ENCODE results near the gene STK11.
"Not testable (repeated sequence)": the region's sequence is repeated elsewhere in the genome, so short reads cannot be mapped to it uniquely, and the experiment has no call there.

Gene STK11

DNA sequence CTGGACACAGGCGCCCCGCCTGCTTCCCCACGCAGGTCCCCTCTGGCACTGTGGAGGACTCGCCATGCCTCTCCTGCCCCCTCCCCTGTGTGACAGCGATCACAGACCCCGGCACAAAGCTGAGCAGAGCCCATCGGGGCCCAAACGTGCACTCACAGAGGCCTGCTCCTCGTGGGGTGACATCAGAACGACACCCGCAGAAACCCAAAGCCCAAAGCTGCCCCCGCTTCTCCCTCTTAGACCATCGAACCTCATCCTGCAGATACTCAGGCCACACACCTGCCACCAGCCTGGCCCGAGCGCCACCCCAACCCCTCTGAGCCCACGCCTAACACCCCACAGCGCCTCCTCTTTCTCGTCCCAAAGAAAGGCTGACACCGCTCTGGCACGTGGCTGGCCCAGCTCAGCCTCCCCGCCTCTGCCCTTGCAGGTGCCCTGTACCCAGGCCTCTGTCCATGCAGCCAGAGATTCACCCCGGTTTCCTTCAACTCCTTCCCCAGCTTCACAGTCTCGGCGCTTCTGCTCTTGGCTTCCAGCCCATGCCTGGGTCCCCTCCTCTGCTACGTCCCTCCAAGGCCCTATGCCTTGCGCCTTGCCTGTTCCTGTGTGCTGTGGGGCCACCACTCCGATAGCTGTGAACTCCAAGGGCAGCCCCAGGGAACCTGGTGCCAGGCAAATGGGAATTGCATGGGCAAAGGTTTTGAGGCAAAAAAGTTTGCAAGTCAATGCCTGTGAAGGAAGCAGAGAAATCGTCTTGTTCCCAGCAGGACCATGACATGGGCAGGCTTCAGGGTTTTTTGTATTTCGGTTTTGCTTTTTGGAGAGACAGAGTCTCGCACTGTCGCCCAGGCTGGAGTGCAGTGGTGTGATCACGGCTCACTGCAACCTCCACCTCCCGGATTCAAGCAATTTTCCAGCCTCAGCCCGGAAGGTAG is 33.1 kb downstream of the STK11 start:
- no peak for DNase-seq (ENCODE audit: low read depth)

GRCh38 chr19:1239420-1239795 is 33.8 kb downstream of the STK11 start:
- no peak for DNase-seq (ENCODE audit: low read depth)

GRCh38 chr19:1239796-1240737 is 34.5 kb downstream of the STK11 start:
- DNase-seq (ENCODE audit: low read depth) = peak; percentile 78

DNA sequence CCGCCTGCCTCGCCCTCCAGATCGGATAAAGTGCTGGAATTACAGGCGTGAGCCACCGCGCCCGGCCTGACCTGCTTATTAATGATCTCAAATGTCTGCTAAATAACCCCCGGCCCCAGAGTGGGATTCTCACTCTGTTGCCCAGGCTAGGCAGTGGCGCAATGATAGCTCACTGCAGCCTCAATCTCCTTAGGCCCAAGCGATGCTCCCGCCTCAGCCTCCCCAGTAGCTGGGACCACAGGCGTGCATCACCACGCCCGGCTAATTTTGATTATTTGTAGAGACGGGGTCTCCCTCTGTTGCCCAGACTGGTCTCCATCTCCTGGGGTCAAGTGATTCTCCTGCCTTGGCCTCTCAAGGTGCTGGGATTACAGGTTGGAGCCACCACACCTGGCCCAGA is 35.3 kb downstream of the STK11 start:
- DNase-seq (ENCODE audit: low read depth) = no peak

- DNase-seq (ENCODE audit: low read depth) = peak; percentile 84
Measured at GRCh38 chr19:1241417-1242095, 36.0 kb downstream of the STK11 start, which contains the start of gene ATP5F1D. ATP5F1D (plus strand) TSS chr19:1241751; CDS start chr19:1241851, 100 bp downstream.

GRCh38 chr19:1243768-1244692 is 38.5 kb downstream of the STK11 start:
- peak; percentile 72 for DNase-seq (ENCODE audit: low read depth)

DNA sequence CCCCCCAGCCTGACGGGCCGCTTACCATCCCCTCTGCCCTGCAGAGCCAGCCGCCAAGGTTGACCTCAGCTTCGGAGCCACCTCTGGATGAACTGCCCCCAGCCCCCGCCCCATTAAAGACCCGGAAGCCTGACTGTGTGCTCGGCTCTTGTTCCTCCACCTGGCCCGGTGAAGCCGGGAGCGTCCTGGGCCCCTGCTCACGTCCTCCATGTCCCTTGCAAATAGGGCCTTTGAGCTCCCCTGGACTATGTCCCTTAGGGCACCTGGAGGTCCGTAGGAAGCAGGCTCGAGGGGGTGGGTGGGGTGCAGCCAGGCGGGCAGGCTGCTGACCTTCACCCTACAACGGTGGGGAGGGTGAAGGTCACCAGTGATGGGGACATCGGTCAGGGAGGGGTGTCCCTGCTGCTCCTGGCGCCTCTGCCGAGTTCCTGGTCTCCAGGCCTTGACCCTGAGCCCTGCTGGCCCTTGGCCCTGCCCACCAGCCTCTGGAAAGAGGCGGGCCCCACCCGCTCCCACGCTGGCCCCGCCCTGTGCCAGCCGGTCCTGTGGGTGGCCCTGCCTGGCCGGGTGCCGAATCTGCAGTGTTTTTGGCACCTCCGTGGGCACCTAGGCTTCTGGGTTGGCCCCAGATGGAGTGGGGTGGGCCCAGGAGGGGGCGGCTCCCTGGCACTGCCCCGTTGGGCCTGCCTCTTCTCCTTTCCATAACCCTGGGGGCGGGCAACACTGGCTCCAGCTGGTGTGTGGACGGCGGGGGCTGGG is 39.3 kb downstream of the STK11 start:
- DNase-seq (ENCODE audit: low read depth) = no peak

DNA sequence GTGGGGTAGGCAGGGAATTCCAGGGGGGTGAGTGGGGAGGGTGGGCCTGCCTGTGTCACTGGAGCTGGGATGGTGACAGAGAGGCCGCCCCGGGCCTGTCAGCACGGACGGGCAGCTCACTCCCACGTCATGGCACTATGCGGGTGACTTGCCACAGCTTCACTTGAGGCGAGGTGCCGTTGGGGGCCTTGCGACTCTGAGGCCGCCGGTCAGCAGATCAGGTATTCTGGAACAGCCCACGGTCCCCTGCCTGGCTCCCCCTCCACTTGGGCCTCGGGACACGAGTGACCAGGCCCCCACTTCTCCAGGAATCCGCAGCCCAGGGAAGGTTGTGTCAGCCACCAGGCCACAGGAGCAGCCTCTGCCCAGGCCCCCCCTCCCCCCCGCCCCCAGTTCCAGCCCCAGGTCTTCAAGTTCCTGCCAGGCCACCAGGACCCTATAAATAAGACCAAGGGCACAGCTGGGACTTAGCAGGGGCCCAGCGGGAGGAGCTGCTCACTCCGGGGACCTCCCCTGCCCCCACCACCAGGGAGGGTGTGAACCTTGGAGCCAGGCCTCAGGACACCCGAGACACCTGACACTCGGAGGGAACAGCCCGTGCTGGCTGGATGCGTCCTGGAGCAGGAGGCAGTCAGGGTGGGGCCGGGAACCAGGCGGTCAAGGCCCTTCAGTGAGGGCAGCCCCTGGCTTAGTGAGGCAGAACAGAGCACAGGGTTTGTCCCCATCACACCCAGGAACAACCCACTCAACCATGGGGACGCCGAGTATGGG is 40.1 kb downstream of the STK11 start:
- no peak for DNase-seq (ENCODE audit: low read depth)

- not testable (repeated sequence) for DNase-seq (ENCODE audit: low read depth)
Measured at GRCh38 chr19:1246265-1247087, 40.9 kb downstream of the STK11 start.

GRCh38 chr19:1247748-1248138 is 42.2 kb downstream of the STK11 start:
- no peak for DNase-seq (ENCODE audit: low read depth)

DNA sequence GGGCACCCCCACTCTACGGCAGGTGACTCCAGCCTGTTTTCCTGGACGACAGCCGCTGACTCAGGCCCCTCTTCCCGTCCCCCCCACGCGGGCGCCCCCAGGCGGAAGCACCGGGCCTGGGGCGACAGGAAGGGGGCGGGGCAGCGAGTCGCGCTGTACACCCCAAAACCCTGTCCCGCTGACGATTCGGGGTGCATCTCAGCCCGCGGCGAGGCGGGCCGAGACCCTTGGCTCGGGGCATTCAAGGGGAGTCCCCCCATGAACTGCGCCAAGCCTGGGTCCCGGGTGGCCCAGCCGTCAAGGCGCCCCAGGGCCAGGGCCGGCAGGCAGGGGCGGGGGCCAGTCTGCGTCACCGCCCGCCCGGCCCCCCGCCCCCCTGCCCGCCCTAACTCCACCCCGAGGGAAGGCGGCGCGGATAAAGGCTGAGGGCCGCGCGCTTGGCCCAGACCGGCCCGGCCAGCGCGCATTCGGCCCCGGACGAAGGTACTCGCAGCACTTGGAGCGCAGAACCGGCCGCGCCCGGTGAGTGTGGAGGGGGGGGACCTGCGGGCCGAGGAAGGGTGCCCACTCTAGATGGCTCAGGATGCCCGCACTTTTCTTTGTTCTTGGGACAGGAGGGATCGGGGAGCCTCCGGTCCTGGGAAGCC is 42.7 kb downstream of the STK11 start, which contains the start of gene MIDN:
TSS of gene MIDN (plus strand) at position 445 of the 647 bp plus-strand sequence. CDS start 1,714 bp downstream, outside the sequence.
- DNase-seq (ENCODE audit: low read depth) = no peak

- peak; percentile 61 for DNase-seq (ENCODE audit: low read depth)
Measured at GRCh38 chr19:1248786-1249297, 43.3 kb downstream of the STK11 start.

GRCh38 chr19:1249298-1249989 is 43.9 kb downstream of the STK11 start:
- DNase-seq (ENCODE audit: low read depth) = peak; percentile 78

- DNase-seq (ENCODE audit: low read depth) = no peak
Measured at GRCh38 chr19:1249990-1250436, 44.4 kb downstream of the STK11 start.

DNA sequence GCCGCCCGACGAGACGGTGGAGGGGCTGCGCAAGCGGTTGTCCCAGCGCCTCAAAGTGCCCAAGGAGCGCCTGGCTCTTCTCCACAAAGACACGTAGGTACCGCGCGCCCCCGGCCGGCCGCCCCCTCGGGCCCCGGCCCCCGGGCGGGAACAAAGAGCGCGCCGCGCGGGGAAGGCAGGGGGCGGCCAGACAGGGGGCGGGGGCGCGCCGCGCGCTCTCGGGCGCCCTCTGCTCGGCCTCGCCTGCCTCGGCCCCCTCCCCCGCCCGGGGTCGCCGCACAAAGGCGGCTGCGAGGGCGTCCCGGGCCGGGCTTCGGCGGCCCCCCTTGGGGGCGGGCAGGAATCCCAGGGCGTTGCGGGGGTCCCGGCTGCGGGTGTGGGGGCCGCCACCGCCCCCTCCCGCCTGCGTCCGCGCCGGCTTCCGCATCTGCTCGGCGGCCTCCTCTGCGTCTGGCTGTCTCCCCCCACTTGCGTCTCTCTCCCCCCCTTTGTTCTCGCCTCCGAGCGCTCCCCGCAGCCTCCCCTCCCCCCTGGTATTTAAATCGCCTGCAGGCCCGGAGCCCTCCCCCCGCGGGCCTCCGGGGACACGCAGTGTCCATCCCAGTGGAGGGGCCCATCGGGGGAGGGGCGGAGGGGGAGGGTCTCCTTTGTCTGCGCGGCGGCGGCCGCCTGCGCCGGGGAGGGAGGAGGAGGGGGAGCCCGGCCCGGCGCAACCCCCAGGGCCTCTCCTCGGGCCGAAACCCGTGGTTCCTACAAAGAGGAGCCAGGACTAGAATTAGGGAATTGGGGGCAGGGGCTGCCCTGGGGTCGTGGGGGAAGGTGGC is 45.1 kb downstream of the STK11 start:
- no peak for DNase-seq (ENCODE audit: low read depth)

Data from stimulated activated CD8-positive, alpha-beta memory T cell treated with anti-CD3 and anti-CD28 coated beads, Interleukin-7, amount 100 ng/mL, for 24 hours (primary cell).